H9 (cell line): ENCODE data around the gene DNAJC1. TPM values are rescaled to one million over a fixed set of nuclear protein-coding genes. Genes with fewer than 3 reads are reported as not detected.

Source experiments
- DNase-seq: peaks from one replicate; pipeline ENCODE4 v3.0.0-alpha.2; 2017
- H2AFZ ChIP-seq: one replicate; pipeline ENCODE4 v1.6.1; 2013; ENCODE audit warnings: mild to moderate bottlenecking, low read length, control low read depth, moderate library complexity
- H2AK5ac ChIP-seq: 2 replicates; pipeline ENCODE4 v1.6.1; 2013; ENCODE audit warnings: low read length, control low read depth, mixed read lengths; ENCODE audit not compliant: insufficient read length
- H2BK120ac ChIP-seq: one replicate; pipeline ENCODE4 v1.6.1; 2013; ENCODE audit warnings: low read depth, mild to moderate bottlenecking, low read length, control low read depth, inconsistent platforms; ENCODE audit not compliant: poor library complexity, severe bottlenecking
- H2BK12ac ChIP-seq: 2 replicates; pipeline ENCODE4 v1.6.1; 2013; ENCODE audit warnings: low read length, control low read depth, mixed read lengths, low read depth; ENCODE audit not compliant: insufficient read length
- H2BK15ac ChIP-seq: 2 replicates; pipeline ENCODE4 v1.6.1; 2013; ENCODE audit warnings: low read depth, low read length, control low read depth
- H2BK20ac ChIP-seq: one replicate; pipeline ENCODE4 v1.6.1; 2013; ENCODE audit warnings: low read depth, mild to moderate bottlenecking, low read length, control low read depth, inconsistent platforms; ENCODE audit not compliant: poor library complexity, severe bottlenecking
- H2BK5ac ChIP-seq: 2 replicates; pipeline ENCODE4 v1.6.1; 2013; ENCODE audit warnings: low read length, control low read depth, mixed read lengths; ENCODE audit not compliant: insufficient read length
- H3K14ac ChIP-seq: 2 replicates; pipeline ENCODE4 v1.6.1; 2013; ENCODE audit warnings: low read length, control low read depth; ENCODE audit not compliant: insufficient read depth
- H3K18ac ChIP-seq: 2 replicates; pipeline ENCODE4 v1.6.1; 2013; ENCODE audit warnings: low read depth, mild to moderate bottlenecking, mixed read lengths, low read length, control low read depth; ENCODE audit not compliant: insufficient read length
- H3K23ac ChIP-seq: 2 replicates; pipeline ENCODE4 v1.6.1; 2013; ENCODE audit warnings: low read length, control low read depth, mixed read lengths, low read depth; ENCODE audit not compliant: insufficient read length
- H3K23me2 ChIP-seq: 2 replicates; pipeline ENCODE4 v1.6.1; 2013; ENCODE audit warnings: low read depth, mild to moderate bottlenecking, mixed read lengths, low read length, control low read depth; ENCODE audit not compliant: insufficient read length, poor library complexity, severe bottlenecking
- H3K27ac ChIP-seq: 2 replicates; pipeline ENCODE4 v1.5.1; 2013; ENCODE audit warnings: low read length, control low read depth, mixed read lengths, low read depth; ENCODE audit not compliant: insufficient read length
- H3K27me3 ChIP-seq: 2 replicates; pipeline ENCODE4 v1.6.1; 2013; ENCODE audit warnings: low read length, control low read depth, inconsistent platforms; ENCODE audit not compliant: insufficient read depth
- H3K4ac ChIP-seq: 2 replicates; pipeline ENCODE4 v1.6.1; 2013; ENCODE audit warnings: low read depth, mild to moderate bottlenecking, control low read depth, inconsistent platforms, low read length, moderate library complexity
- H3K4me1 ChIP-seq: 2 replicates; pipeline ENCODE4 v1.6.1; 2013; ENCODE audit warnings: low read length, control low read depth, inconsistent platforms; ENCODE audit not compliant: insufficient read depth
- H3K4me2 ChIP-seq: 2 replicates; pipeline ENCODE4 v1.6.1; 2013; ENCODE audit warnings: low read length, control low read depth, mixed read lengths; ENCODE audit not compliant: insufficient read length, insufficient read depth
- H3K56ac ChIP-seq: 2 replicates; pipeline ENCODE4 v1.6.1; 2013; ENCODE audit warnings: low read depth, mild to moderate bottlenecking, mixed read lengths, low read length, control low read depth; ENCODE audit not compliant: insufficient read length
- H3K79me1 ChIP-seq: 2 replicates; pipeline ENCODE4 v1.6.1; 2013; ENCODE audit warnings: low read depth, mild to moderate bottlenecking, moderate library complexity, low read length, control low read depth, inconsistent platforms; ENCODE audit not compliant: insufficient read depth, poor library complexity, severe bottlenecking
- H3K79me2 ChIP-seq: 2 replicates; pipeline ENCODE4 v1.6.1; 2013; ENCODE audit warnings: low read length, control low read depth, inconsistent platforms; ENCODE audit not compliant: insufficient read depth
- H3K9ac ChIP-seq: 2 replicates; pipeline ENCODE4 v1.6.1; 2013; ENCODE audit warnings: low read length, control low read depth, mixed read lengths; ENCODE audit not compliant: insufficient read length; ENCODE audit errors: extremely low read depth
- H3K9me3 ChIP-seq: one replicate; pipeline ENCODE4 v1.6.1; 2013; ENCODE audit warnings: low read depth, low read length, inconsistent platforms; ENCODE audit not compliant: control insufficient read depth
- H3T11ph ChIP-seq: one replicate; pipeline ENCODE4 v1.6.1; 2013; ENCODE audit warnings: mild to moderate bottlenecking, low read length, control low read depth, inconsistent platforms
- H4K20me1 ChIP-seq: one replicate; pipeline ENCODE4 v1.6.1; 2013; ENCODE audit not compliant: control insufficient read depth, insufficient read length, insufficient read depth
- H4K5ac ChIP-seq: 2 replicates; pipeline ENCODE4 v1.6.1; 2013; ENCODE audit warnings: low read depth, mild to moderate bottlenecking, mixed read lengths, low read length, control low read depth; ENCODE audit not compliant: insufficient read length
- H4K8ac ChIP-seq: replicated peaks from 2 replicates; pipeline ENCODE4 v1.6.1; 2013; ENCODE audit warnings: low read length, control low read depth, mixed read lengths, low read depth; ENCODE audit not compliant: insufficient read length
- H4K91ac ChIP-seq: 2 replicates; pipeline ENCODE4 v1.6.1; 2013; ENCODE audit warnings: low read depth, mild to moderate bottlenecking, moderate library complexity, mixed read lengths, low read length, control low read depth; ENCODE audit not compliant: insufficient read length
- H3K27ac Mint-ChIP-seq, 3 experiments: 2 replicates in 2 of 3; 3 replicates in 1 of 3; pipeline ENCODE4 v1.8.0; 2020 to 2021; ENCODE audit warnings: mixed read lengths in 3 of 3, mild to moderate bottlenecking in 1 of 3, moderate library complexity in 1 of 3
- H3K27me3 Mint-ChIP-seq: 2 replicates; pipeline ENCODE4 v1.8.0; 2021; ENCODE audit warnings: low read depth, mild to moderate bottlenecking, moderate library complexity, mixed read lengths
- H3K36me3 Mint-ChIP-seq, 3 experiments: 2 replicates in 2 of 3; 3 replicates in 1 of 3; pipeline ENCODE4 v1.8.0; 2020 to 2021; ENCODE audit warnings: low read depth in 3 of 3, mixed read lengths in 3 of 3; ENCODE audit not compliant: insufficient read depth in 1 of 3
- H3K4me1 Mint-ChIP-seq, 2 experiments: 2 replicates each; pipeline ENCODE4 v1.8.0; 2020; ENCODE audit warnings: mixed read lengths in 2 of 2
- H3K4me3 Mint-ChIP-seq, 2 experiments: 2 replicates in 1 of 2; 3 replicates in 1 of 2; pipeline ENCODE4 v1.8.0; 2020 to 2021; ENCODE audit warnings: mild to moderate bottlenecking in 2 of 2, mixed read lengths in 2 of 2, moderate library complexity in 1 of 2
- H3K9me3 Mint-ChIP-seq, 2 experiments: 2 replicates in 1 of 2; 3 replicates in 1 of 2; pipeline ENCODE4 v1.8.0; 2020; ENCODE audit warnings: mild to moderate bottlenecking in 2 of 2, mixed read lengths in 2 of 2, moderate library complexity in 1 of 2
- WGBS: extraction: QIAGEN DNeasy Blood & Tissue Kit; methylation state at CpG from one replicate; pipeline ENCODE4 v1.1.7; 2013; ENCODE audit warnings: missing lambda C conversion rate, low lambda C conversion rate, mixed read lengths; ENCODE audit not compliant: insufficient read length; ENCODE audit errors: extremely low coverage; 5-methylcytosine and 5-hydroxymethylcytosine counted together
- total RNA-seq: library from RNA; stranded (reverse); gene quantifications from 2 replicates; pipeline ENCODE4 v1.2.1, GENCODE V29; 2021
- TF ChIP-seq, protein P1 (sequence below): fragments of 200-600 bp; sonication (generic); conservative IDR thresholded peaks from 3 replicates; pipeline ENCODE4 v1.8.0; 2021; ENCODE audit warnings: antibody characterized with exemption, mild to moderate bottlenecking

Gene DNAJC1
- total RNA-seq, 1 experiment from 2014 or later = 11.2 TPM

GRCh38 chr10:21814866-21815265, 188.7 kb downstream of the DNAJC1 start:
- TF ChIP-seq, protein P1, sequence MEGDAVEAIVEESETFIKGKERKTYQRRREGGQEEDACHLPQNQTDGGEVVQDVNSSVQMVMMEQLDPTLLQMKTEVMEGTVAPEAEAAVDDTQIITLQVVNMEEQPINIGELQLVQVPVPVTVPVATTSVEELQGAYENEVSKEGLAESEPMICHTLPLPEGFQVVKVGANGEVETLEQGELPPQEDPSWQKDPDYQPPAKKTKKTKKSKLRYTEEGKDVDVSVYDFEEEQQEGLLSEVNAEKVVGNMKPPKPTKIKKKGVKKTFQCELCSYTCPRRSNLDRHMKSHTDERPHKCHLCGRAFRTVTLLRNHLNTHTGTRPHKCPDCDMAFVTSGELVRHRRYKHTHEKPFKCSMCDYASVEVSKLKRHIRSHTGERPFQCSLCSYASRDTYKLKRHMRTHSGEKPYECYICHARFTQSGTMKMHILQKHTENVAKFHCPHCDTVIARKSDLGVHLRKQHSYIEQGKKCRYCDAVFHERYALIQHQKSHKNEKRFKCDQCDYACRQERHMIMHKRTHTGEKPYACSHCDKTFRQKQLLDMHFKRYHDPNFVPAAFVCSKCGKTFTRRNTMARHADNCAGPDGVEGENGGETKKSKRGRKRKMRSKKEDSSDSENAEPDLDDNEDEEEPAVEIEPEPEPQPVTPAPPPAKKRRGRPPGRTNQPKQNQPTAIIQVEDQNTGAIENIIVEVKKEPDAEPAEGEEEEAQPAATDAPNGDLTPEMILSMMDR = no peak
- H2BK12ac ChIP-seq = no peak overlapping the region
- H3K27ac ChIP-seq = no peak overlapping the region
- no peak overlapping the region for H2BK20ac ChIP-seq
- H3K36me3 Mint-ChIP-seq = peaks cover 0 to 19% (median 9%) of the 10 kb centered on the region in 3 experiments; a peak in 5 of 7 replicates
- no peak overlapping the region for H3K27ac Mint-ChIP-seq
- H3K23me2 ChIP-seq = no peaks in the 10 kb centered on the region
- H4K5ac ChIP-seq = no peak overlapping the region
- no peaks in the 10 kb centered on the region for H3K27me3 Mint-ChIP-seq
- H3K23ac ChIP-seq = no peak overlapping the region
- H3K27me3 ChIP-seq = no peaks in the 10 kb centered on the region
- no peak overlapping the region for H3K14ac ChIP-seq
- H4K8ac ChIP-seq = no peak overlapping the region
- H3K4me1 ChIP-seq = no peaks in the 10 kb centered on the region
- no peak overlapping the region for H2AK5ac ChIP-seq
- no peak overlapping the region for H2BK5ac ChIP-seq
- H3K4me2 ChIP-seq = no peak overlapping the region
- no peak overlapping the region for H2BK120ac ChIP-seq
- no peak for DNase-seq
- no peak overlapping the region for H3K9ac ChIP-seq
- H3K9me3 Mint-ChIP-seq = peaks cover 6 to 10% of the 10 kb centered on the region in 2 experiments; a peak in 4 of 5 replicates
- H4K20me1 ChIP-seq = no peaks in the 10 kb centered on the region
- H3K9me3 ChIP-seq = no peaks in the 10 kb centered on the region
- H3T11ph ChIP-seq = no peak overlapping the region
- no peak overlapping the region for H3K56ac ChIP-seq
- no peak overlapping the region for H3K4ac ChIP-seq
- no peak overlapping the region for H2BK15ac ChIP-seq
- no peak overlapping the region for H3K18ac ChIP-seq
- no peaks in the 10 kb centered on the region for H3K79me2 ChIP-seq
- H3K79me1 ChIP-seq = no peaks in the 10 kb centered on the region
- H4K91ac ChIP-seq = no peak overlapping the region
- no CpG with 5 or more reads among the region's 2 CpGs for WGBS
- H3K4me3 Mint-ChIP-seq = no peak overlapping the region
- no peak overlapping the region for H2AFZ ChIP-seq
- peaks cover 16 to 26% of the 10 kb centered on the region in 2 experiments for H3K4me1 Mint-ChIP-seq
